GM18909 (cell line): ENCODE data around the gene TLNRD1.

Source experiments
- ATAC-seq: cut with Tn5 transposase; IDR thresholded peaks from one replicate; pipeline ENCODE4 v1.9.1; 2021; ENCODE audit warnings: mild to moderate bottlenecking; ENCODE audit not compliant: unreplicated experiment, poor library complexity

The TLNRD1 gene

DNA sequence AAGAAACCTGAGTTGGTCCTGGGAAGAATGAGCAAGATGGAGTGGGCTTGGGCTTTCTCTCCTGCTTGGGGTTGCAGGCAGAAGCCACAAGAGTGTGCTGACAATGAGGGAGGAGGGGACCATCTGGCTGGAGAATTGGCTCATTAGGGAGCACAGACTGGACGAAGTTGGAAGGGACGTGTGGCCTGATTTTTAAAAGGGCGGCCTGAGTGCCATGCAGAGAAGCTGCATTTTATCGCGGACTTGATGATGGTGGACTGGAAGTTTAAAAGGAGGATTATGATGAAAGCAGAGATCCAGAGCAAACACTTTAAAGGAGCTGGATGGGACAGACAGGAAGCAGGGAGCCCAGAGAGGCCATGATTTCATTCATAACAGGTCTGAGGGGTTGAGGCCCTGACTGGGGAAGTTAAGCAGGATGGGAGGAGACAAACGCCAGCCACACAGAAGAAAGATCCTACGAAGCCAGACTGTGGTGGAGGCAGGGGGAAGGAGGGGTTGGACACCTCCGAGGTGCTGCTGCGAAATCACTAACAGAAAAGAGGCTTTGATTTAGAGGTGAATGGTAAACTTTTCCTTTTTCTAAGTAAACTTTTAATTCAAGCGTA is 23.6 kb downstream of the TLNRD1 start:
- no peak for ATAC-seq

DNA sequence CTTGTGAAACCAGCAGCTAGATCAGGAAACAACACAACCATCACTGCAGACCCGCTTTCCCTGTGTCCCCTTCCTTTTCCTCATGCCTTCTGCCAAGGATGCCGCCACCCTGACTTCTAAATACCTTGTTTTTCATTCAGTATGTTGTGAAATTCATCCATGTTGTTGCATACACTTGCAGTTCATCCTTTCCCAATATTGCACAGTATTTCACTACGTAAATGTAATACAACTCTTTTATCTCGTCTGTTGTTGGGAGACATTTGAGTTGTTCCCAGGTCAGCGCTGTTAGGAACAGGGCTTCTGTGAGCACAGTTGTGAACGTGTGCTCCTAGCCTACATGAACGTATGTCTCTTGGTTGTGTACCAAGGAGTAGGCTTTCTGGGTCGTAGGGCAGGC is 24.2 kb downstream of the TLNRD1 start:
- ATAC-seq = no peak

DNA sequence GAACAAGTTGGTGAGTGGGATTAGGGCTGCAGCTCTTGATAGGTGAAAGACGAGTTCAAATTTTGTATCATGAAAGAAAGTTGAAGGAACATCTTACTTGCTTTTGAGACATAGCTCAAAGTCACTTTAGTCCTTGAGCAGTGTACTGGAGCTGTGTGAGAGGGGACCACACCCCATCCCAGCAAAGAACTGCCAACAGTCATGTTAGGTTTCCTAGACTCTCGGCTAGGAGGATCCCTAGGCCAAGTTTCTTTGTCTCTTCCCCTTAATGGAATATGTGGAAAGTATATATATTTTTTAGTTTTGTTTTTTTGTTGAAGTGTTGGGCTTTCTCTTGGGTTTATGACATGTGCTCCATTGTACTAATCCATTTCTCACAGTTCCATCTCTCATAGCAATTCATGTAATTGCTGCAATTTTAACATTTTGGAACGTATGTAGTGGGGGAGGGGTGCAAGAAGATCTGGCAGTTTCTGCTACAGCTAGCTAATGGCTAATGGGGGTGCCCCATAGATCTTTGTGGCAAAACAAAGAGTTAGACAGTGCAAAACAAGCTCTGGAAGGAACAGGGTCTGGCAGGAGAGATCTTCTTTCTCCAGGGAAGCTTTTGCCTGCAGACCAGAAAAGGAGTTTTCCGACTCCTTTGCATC is 25.1 kb downstream of the TLNRD1 start:
- ATAC-seq = no peak

DNA sequence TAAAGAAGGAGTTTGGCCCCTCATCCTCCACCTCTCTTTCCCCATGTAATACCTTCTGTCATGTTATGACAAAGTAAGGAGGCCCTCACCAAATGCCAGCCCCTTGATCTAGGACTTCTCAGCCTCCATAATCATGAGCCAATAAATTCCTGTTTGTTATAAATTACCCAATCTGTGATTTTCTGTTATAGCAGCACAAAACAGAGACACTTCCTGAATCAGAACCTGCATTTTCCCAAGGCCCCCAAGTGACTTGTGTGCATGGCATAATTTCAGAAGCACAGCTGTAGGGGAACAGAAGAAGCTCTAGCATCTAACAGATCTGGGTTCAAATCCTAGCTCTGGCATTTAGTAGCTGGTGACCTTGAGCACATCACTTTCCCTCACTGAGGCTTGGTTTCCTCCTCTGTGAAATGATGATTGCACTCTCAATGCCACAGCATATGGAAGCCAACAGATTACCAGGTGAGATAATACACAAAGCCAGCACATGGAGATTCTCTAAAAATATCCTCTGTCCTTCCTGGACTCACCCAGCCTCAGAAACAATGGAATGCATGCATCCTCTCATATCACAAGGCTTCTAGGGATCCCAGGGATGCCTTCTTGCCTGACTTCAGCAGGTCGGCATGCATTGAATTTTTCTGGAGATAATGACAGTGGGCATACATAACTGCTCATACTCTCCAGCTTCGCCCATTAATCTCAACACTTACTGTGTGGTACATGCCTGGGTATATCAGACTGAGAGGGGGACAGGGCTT is 26.3 kb downstream of the TLNRD1 start:
- ATAC-seq = no peak

DNA sequence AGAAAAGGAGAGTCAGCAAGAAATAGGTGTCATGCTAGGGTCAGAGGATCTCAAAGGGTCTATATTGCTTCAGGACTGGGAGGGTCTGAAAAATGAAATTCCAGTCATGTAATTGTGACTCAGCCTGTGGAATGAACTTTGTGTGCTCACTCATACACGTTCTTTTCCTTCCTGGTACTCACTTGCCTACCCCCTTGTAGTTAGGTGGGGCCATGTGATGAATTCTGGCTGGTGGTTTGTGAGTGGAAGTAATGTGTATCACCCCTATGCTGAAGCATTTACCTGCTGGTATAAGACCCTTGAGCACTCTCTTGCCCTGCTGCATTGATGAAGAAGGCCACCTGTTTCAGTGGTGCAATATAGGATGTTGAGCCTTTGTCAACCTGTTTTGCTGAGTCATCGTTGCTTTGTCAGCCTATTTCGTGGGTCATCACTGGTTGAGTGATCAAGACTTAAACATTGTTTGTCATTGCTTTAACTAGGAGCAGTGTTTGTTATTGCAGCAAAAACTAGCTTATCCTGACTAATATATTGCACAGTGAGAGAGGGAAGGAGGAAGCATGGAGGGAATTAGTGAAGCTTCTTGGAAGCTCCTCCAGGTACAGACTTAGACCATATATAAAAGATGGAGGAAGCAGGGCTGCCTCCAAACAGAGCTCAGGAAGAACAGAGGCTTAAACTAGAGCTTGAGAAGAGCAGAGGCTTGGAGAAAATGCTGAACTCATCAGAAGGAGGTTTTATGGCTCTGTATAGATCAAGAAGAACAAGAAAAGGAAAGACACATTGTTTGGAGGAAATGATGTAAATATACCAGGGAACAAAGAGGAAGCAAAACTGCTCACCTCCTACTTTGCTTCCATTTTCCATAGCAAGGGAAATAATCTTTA is 28.9 kb downstream of the TLNRD1 start:
- no peak for ATAC-seq

DNA sequence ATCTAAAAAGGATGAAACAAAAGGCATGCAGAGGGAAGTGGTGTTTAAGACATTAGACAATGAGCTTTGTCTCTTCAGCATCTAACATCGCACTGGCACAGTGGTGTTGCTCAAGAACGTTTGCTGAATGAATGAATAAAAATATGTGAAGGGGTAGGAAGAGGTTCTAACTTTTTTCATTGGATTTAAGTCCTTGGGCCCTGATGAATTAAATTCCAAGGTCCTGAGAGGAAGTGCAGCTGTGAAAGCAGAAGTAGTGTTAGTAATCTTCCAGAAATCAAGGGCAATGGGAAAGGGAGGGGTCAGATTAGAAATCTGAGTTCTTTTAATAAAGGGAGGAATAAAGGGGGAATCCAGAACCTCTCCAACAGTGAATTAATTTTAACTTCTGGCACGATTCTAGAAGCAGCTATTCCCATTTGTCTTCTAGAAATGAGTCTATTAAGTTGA is 29.6 kb downstream of the TLNRD1 start:
- no peak for ATAC-seq

DNA sequence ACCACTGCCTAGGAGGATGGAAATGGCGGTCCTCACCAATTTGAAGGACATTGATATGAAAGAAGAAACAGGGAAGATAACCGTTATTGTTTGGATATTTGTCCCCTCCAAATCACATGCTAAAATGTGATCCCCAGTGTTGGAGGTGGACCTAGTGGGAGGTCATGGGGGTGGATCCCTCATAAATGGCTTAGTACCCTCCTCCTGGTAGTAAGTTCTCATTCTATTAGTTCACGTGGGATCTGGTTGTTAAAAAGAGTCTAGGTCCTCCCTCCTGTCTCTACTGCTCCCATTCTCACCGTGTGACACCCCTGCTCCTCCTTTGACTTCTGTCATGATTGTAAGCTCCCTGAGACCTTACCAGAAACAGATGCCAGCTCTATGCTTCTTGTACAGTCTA is 30.5 kb downstream of the TLNRD1 start:
- no peak for ATAC-seq

DNA sequence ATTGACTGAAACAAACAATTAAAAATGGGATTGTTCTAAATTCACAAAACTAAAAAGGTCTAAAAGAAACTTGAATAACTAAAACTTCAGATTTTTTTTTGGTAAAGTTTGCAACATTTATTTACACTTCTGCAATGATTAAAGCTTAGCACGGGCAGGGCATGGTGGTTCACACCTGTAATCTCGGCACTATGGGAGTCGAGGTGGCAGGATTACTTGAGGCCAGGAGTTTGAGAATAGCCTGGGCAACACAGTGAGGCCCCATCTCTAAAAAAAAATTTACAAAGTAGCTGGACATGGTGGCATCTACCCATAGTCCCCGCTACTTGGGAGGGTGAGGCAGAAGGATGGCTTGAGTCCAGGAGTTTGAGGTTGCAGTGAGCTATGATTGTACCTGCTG is 31.6 kb downstream of the TLNRD1 start:
- no peak for ATAC-seq

DNA sequence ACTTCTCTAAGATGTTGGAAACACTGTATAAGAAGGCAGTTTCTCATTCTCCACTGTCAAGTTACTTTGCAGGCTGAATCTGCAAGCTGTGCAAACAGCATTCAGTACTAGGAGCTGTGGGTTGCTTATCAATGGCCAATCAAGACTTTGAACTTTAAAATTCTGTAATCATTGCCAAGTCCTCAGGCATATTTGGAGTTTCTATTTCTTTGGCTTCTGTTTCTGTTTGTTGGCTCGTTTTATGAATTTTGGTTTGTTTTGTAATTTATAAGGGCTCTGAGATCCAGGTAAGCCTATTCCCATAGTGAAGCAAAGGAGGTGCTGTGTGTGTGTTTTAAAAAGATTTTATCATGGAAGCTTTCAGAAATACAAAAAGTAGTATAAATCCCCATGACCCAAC is 32.1 kb downstream of the TLNRD1 start:
- no peak for ATAC-seq

DNA sequence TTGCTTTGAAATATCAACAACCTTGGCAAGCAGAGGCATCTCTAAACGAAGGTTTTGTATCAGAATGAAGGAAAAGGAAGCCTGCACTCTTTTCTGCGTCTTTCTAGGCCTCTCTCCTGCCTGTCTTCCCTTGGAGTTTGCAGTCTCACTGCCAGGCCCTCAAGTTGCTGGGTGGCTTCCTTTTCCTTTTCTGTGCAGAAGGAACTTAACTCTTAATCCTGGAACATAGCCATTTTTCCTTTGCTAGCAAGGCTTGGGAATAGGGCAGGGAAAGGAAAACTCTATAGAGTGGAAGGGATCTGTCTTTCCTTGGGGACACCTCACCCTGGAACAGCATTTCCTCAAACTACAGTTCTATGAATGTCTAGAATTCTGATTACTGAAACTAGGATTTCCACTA is 32.8 kb downstream of the TLNRD1 start:
- no peak for ATAC-seq

DNA sequence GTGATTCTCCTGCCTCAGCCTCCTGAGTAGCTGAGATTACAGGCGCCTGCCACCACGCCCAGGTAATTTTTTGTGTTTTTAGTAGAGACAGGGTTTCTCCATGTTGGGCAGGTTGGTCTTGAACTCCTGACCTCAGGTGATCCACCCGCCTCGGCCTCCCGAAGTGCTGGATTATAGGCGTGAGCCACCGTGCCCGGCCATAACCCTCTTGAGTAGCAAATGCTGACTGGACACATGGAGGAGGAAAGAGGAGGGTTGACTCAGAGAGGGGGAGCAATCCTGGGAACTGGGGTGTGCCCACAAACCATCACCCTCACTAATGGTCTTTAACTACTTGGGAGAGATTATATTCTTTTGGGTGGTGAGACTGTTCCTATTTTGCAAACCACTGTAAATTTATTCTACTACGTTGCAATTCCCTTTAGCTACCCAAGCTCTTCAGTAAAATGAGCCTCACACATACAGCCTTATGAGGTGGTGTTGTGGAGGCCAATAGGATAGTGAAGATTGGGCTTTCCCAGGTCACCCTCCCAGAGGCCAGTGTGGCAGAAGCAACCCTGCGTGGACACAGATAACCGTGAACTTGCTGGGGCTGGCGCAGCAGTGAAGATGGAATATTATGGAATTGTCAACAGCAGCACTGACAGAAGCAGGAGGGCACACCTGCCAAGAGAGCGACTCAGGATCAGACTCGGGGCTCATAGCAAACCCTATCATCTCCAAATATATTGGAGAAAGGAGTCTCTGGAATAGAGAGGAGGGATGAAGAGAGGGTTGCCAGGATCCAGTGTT is 37.4 kb downstream of the TLNRD1 start:
- no peak for ATAC-seq

DNA sequence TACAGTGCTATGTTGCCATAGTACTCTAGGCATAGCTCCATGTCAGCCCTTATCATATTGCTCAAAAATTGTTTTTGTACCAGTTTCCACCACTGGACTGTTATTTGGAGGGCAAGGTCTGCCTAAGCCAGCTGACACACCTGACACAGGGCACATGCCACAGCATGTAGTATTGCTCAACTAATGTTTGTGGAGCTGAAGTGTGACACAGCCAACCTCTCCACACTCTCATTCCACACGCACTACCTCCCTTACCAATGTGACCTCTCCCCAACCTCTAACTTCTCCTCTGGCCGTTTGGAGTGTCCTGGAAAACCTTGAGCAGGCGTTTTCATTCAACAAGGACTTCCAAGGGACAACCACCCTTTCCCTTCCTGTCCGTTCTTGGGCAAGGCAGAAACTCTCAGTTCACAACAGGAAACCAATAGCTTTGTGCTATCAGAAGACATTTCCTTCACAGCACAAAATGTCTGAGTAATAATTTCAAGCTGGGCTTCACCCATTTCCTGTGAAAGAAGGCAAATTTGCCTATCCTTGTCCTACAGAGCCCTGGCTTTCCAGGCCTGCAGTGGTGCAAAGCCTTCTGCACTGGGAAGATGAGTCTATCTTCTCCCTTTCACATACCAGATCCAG is 38.4 kb downstream of the TLNRD1 start:
- ATAC-seq = no peak

DNA sequence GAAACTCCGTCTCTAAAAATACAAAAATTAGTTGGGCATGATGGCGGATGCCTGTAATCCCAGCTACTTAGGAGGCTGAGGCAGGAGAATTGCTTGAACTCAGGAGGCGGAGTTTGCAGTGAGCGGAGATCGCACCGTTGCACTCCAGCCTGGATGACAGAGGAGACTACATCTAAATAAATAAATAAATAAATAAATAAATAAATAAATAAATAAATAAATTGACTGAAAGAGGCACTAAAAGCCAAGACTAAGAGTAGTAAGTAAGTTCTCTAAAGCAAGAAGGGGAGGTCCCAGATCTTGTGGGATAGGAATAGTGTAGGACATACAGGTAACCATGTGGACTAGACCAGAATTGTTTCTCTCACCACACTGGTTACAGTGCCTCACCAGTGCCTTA is 40.0 kb downstream of the TLNRD1 start:
- ATAC-seq = no peak

DNA sequence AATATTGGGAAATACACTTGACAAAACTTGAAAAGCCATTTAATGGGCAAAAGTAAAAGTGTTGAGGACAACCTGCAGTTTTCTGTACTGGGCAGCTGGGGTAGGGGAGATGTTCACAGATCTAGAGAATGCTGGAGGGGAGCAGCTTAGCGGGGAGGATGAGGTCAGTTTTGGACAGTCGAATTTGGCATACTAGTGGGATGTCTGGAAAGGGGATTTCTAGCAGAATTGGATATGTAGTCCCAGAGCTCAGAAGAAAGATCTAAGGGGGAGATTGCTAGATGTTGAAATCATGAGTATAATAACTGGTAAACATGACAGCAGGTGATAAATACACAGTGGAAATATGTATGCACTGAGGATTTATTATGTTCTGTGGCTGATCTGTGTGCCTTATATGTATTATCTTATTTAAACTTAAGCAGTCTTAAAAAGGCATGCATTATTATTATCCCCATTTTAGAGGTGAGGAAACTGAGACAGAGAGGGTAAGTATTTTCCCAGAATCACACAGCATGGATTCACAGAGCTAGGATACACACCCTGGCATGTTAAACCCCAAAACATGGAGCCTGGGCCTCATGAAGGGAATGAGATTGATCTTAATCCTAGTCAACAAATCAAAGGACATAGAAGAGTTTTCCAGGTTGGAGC is 42.7 kb downstream of the TLNRD1 start:
- ATAC-seq = no peak

DNA sequence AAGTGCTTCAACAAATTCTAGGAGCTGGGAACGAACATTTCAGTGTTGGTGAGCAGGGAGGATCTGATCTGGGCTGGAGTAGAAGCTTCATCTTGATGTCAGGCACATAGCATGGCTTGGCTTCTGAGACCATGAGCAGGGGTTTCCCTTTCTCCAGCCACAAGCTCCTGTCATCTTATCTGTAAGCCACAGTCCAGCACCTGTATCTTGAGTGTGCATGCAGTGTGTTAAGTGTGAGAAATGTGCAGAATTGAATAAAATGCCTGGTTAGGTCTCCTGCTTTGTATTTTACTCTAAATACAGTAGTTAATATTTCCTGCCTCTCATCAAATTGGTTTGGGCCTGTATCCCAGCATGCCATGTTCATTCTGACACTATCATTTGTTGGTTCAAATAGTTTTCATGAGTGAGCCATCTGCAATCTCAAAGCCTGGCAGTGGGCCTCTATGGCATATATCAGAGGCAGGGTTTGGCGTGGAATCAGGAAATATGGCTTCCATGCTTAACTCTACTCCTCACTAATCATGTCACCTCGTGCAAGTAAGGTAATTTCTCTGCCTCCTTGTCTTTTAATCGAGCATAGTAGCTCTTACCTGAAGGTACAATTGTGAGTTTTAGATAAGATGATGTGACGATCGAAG is 43.3 kb downstream of the TLNRD1 start:
- ATAC-seq = no peak

DNA sequence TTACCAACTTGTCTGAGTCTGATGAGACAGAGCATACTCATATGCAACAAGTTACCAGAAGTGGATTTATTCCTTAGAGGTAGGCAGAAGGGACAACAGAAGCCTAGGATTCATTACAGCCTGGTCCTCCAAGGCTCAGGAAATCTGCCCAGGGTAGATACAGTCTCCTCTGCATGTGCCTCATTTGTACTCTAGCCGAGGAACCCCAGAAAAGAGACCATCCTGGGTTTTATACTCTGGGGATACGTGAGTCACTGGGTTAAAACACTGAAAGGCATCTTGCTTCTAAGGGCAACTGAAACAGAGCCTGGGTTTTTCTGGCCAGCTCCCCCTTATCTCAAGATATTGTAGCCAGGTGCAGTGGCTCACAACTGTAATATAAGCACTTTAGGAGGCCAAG is 45.6 kb downstream of the TLNRD1 start:
- ATAC-seq = no peak

DNA sequence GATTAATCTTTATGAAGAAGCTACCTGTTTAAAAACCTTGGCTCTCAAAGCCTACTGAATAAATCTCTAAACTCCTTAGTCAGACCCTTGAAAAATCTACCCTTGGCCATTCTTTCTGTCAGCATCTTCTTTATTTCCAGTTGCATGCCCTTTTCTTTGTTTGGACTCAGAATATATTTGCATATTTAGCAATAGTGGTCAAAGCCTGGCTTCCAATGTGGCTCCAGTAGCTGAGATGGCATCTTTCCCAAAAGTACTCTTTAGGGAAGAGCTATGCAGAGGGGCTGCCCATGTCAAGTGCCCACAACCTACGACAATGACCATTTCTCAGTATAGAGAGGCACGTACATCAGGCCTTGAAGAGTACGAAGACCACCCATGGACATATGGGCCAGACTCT is 47.2 kb downstream of the TLNRD1 start:
- ATAC-seq = no peak

DNA sequence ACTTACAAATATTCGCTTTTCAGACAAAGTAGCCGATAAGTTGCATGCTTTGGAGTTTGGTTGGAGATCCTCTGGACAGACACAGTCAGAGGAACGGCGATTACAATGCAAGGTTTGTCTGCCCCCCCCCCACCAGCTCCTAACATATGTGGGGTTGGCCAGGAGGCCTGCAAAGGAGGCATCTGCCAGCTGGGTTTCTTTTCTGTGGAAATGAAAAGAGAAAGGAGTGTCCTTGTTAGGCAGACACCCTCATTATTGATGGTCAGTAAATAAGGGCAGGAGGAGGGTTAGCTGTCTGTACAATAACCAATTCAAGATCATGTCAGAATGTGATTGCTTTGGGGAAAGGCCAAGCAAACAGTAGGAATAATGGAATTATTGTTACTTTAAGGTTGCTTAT is 49.1 kb downstream of the TLNRD1 start:
- no peak for ATAC-seq

DNA sequence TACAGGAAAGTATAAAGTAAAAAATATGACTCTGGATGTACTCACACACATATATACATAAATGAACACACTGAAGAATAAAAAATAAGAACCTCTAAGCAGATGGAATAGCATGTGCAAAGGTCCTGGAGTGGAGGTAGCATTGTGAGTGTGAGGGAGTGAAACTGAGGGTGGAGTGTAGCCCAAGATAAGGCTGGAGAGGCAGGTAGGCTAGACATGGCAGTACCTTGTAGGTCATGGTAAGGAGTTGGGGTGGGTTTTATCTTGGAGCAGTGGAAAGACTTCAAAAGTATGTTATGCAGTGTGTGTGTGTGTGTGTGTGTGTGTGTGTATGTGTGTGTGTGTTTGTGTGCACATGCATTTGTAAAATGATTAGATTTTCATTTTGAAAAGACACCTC is 49.5 kb downstream of the TLNRD1 start:
- no peak for ATAC-seq
